Stimulated activated CD4-positive, alpha-beta T cell treated with anti-CD3 and anti-CD28 coated beads, Interleukin-4, amount 100 ng/mL, for 4 hours (primary cell): Measurements from ENCODE around the gene MMP24.
"Not testable (repeated sequence)": the region's sequence is repeated elsewhere in the genome, so short reads cannot be mapped to it uniquely, and the experiment has no call there.

Experiments
- DNase-seq, 2 experiments: peaks; one replicate each; pipeline ENCODE4 v3.0.0-alpha.2; 2020

MMP24 gene

GRCh38 chr20:35226126-35226883, at the start of gene MMP24:
TSS of gene MMP24 (plus strand) at chr20:35226690. CDS start at chr20:35226739, 49 bp downstream.
- DNase-seq, result no peak

- no peak for DNase-seq
These were observed 46.9 kb upstream of the MMP24 start for GRCh38 chr20:35179292-35180212.

- DNase-seq, result no peak
These were observed 46.2 kb upstream of the MMP24 start for GRCh38 chr20:35180266-35180665.

GRCh38 chr20:35181731-35182130, 44.8 kb upstream of the MMP24 start:
- DNase-seq, result no peak

GRCh38 chr20:35186691-35187289, 39.7 kb upstream of the MMP24 start:
- not testable (repeated sequence) for DNase-seq

- DNase-seq, result no peak
These were observed 38.8 kb upstream of the MMP24 start for GRCh38 chr20:35187584-35188190.

GRCh38 chr20:35189223-35189622, 37.3 kb upstream of the MMP24 start:
- DNase-seq, result not testable (repeated sequence)

GRCh38 chr20:35190556-35190955, 35.9 kb upstream of the MMP24 start:
- no peak for DNase-seq

GRCh38 chr20:35191419-35192117, 34.9 kb upstream of the MMP24 start:
- DNase-seq, result no peak

GRCh38 chr20:35192118-35192872, 34.2 kb upstream of the MMP24 start:
- DNase-seq, result no peak

- not testable (repeated sequence) for DNase-seq
These were observed 33.3 kb upstream of the MMP24 start for GRCh38 chr20:35193031-35193791.

GRCh38 chr20:35196313-35196712, 30.2 kb upstream of the MMP24 start:
- DNase-seq, result no peak

- DNase-seq, result no peak
These were observed 26.8 kb upstream of the MMP24 start for GRCh38 chr20:35199740-35200139.

- no peak for DNase-seq
These were observed 26.2 kb upstream of the MMP24 start for GRCh38 chr20:35200267-35200666.

- not testable (repeated sequence) for DNase-seq
These were observed 25.0 kb upstream of the MMP24 start for GRCh38 chr20:35201467-35201866.

- no peak for DNase-seq
These were observed 19.7 kb upstream of the MMP24 start for GRCh38 chr20:35206802-35207201.

- peak; percentile 63 to 65 for DNase-seq
These were observed 18.4 kb upstream of the MMP24 start for GRCh38 chr20:35207950-35208611.

- no peak for DNase-seq
These were observed 11.2 kb upstream of the MMP24 start for GRCh38 chr20:35215066-35215956.

GRCh38 chr20:35216541-35216940, 9.9 kb upstream of the MMP24 start:
- no peak for DNase-seq
